ENCODE measurements around the gene TP53I13.
A peak's percentile ranks its signal among the peaks of the same experiment; 100 is the strongest.

Gene TP53I13

DNA sequence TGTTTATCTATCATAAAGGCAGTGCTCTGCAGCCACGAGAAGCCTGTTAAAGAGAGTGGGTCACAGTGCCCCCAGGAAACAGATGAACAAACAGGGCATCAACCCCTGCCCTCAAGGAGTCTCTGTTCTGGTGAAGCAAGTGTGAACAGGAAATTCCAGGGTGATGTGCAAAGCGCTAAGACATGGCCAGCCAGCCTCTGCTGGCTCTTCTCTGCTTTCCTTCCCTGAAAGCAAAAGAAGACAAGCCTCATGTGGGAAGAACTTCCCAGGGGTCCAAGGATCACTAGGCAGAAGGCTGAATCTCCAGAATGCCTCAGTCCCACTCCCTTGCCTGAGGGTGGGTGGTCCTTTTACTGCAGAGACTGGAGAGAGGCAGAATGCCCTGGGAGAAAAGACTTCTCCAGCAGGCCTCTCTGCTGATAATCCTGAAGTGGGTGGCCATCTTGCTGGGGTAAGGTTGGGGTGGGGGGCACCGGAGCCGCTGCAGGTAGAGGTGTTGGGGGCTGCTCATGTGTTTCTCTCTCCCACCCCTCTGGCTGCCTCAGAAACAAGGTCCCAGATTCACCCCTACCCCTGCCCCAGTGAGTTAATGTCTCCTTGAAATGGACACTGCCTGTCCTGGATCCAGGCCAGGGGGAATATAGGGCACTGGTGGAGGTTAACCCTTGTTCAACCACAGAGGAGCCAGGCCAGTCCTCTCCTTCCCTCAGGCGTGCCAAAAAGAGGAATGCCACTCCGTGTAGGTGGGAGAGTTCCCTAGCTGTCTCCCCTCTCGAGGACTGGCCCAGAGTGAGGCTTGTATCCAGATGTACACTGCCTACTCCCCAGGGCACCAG is 26.8 kb downstream of the TP53I13 start:
- DNase-seq = no peak

DNA sequence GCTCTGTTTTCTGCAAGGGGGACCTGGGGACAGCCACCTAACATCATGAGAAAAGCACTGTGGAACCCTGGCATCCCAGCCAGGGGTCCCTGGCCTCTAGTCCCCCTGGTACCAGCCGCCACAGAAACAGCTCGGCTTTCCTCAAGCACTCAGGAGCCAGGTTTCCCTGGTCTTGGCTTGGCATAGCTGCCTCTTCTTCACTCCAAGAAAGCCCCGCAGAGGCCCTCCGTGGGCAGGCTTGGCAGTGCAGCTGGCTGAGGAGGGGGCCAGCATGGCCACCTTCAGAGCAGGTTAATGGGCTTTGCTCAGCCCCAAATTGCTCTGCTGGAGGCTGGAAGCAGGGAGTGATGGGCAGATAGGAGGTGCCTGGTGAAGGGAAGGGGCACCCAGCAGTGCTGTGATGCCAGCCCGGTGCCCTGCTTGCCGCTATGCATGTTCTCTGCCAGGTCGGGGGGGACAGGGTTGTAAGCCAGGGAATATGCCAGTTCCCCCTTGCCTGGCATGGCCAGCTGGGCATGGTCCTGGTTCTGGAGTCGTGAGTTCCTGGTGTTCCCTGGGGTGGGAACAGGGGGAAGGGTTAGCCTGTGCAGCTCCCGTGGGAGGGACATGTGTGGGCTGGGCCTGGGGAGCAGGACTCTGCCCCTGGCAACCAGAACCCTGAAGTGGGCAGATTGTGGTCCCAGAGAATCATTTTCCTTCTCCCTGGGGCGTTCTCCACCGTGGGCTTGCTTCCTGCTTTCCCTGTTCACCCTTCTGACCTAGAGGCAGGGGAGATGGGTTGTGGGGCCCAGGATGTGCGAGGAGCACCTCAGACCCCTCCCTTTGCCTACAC is 27.7 kb downstream of the TP53I13 start:
- DNase-seq = no peak

DNA sequence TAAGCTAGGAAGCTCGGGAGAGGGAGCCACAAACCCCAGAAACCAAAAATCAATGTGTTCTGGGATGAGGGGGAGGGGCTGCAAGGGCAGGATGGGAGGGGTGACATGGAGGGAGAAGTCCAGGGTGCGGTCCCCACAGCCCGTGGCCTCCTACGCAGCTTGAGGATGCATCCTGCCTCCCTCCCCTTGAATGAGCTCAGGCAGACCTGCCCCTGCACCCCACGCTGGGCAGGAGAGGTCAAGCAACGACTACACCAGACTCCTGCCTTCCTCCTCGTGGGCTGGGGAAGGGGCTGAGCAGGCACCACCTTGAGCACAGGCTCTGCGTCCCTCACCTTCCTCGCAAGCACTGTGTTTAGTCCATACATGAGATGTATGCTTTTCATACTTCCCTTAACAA is 28.3 kb downstream of the TP53I13 start:
- no peak for DNase-seq

DNA sequence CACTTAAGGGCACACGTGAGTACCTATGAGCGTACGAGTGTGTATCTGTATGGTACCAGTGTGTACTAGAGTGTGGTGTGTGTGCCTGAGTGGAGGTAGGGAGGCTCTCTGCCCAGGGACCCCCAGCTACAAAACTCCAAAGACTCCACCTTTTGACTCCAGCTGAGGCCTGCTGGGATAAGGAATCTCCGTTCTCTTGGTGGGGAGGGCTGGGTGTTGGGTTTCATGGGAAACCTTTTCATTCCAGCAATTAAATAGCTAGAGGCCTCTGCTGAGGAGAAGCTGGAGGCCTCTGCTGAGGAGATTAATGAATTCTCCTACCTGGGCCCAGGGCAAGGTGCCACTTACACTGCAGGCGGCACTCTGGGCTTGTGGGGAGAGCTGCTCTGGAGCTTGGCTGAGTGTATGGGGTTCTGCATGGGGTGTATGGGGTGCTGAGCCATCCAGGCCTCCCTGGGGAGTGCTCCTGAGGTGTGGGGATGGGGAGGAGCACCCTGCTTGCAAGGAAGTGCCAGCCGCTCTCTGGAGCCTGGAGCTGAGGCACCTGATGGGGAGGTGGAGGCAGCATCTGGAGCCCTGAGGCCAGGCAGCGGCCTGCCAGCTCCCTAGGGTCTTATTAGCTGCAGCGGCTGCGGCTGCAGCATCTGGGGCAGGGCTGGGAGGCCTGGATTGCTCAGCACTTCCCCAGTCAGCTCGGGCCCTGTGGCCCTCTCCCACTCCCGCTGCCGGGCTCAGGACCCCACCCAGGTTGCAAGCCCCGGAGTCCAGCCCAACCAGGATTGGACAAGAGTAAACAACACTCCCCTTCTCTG is 29.1 kb downstream of the TP53I13 start:
- DNase-seq = no peak

DNA sequence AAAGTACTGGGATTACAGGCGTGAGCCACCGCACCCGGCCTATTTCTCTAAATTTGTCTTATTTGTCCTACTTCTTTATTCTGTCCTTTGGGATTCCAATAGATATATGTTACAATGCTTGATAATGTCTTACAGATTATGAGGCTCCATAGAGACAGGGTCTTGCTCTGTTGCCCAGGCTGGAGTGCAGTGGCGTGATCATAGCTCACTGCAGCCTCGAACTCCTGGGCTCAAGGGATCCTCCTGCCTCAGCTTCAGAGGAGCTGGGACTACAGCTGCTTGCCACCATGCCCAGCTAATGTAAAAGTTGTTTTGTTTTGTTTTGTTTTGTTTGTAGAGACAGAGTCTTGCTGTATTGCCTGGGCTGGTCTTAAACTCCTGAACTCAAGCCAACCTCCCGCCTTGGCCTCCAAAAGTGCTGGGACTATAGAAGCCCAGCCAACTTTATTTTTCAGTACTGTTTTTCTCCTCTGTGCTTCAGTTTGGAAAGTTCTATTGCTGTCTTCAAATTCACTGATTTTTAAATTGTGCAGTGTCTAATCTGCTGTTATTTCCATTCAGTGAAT is 34.7 kb downstream of the TP53I13 start:
- no peak for DNase-seq

DNA sequence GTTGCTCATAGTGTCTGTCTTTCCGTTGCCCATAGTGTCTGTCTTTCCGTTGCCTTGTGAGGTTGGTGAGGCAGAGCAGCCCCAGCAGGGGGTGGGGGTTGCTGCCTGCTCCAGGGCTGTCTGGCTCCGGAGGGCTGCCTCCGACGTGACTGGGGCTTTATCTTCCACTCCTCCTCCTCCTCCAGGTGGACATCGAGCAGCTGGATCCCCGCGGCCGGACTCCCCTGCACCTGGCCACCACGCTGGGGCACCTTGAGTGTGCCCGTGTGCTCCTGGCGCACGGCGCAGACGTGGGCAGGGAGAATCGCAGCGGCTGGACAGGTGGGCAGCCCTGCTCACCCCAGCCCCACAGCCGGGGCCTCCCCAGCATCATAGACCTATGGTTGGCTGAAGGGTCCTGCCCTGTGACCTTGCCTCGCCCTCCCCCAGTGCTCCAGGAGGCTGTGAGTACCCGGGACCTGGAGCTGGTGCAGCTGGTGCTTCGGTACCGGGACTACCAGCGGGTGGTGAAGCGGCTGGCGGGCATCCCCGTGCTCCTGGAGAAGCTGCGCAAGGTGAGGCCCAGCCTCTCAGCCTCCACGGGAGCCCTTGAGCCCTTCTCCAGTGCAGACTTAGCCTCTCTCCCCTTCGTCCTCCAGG is 39.2 kb downstream of the TP53I13 start:
- DNase-seq = no peak

DNA sequence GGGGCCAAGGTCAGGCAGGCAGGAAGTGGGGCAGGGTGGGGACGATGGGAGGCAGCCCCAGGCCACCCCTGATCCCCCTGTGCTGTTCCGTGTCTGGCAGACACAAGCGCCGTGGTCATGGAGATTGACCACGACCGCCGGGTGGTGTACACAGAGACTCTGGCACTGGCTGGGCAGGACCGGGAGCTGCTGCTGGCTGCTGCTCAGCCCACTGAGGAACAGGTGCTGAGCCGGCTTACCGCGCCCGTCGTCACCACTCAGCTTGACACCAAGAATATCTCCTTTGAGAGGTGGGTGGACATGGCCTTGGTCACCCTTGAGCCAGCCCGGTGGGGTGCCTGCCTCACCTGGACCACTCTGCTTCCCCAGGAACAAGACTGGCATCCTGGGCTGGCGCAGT is 40.5 kb downstream of the TP53I13 start:
- DNase-seq = no peak

DNA sequence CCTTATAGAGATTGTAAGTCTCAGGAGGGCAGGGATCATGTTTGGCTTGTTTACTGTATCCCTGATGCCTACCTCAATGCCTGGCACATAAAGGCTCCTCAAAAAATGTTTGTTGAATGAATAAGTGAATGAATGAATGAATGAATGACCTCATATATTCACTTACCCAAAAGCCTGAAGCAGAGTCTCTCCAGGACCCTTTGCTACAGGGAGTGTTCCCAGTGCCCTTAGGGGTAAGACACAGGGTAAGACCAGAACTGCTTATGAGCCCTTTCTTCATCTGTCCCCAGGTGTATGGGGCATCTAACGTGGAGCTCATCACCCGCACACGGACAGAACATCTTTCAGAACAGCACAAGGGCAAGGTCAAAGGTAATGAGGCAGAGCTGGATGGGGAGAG is 41.9 kb downstream of the TP53I13 start:
- no peak for DNase-seq

DNA sequence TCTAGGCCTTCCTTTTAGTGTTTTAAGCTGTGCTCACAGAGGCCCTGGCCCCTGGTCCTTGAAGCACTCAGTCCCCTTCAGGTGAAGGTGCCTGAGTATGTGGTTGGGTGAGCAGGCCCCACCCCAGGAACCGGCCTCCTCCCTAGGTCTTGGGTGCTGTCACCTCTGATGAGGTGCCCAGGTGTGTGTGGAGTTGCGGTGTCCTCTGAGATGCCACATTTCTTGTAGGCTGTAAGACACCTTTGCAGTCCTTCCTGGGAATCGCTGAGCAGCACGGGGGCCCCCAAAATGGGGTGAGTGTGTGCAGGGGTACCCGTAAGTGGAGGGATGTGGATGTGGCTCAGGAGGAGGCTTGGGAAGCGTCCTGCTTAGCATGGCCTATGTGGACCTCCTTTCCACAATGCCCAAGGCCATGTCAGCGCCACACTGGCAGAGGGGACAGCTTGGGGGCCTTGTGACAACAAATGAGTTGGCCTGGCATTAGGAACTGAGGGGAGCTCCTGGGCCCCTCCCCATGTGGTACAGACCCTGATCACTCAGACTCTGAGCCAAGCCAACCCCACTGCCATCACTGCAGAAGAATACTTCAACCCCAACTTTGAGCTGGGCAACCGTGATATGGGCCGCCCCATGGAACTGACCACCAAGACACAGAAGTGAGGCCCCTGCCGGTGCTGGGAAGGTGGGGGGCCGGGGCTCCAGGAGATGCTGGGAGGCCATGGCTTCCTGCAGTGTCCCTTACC is 43.0 kb downstream of the TP53I13 start:
- no peak for DNase-seq

DNA sequence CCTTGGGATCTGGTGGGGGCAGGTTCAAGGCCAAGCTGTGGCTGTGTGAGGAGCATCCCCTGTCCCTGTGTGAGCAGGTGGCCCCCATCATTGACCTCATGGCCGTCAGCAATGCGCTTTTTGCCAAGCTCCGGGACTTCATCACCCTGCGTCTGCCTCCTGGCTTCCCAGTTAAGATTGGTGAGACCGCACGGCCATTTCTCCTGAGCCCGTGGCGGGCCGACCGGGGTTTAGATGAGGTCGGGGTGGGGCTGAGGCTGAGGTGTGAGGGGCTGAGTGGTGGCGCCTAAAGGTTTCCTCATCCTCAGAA is 43.5 kb downstream of the TP53I13 start:
- DNase-seq = no peak

DNA sequence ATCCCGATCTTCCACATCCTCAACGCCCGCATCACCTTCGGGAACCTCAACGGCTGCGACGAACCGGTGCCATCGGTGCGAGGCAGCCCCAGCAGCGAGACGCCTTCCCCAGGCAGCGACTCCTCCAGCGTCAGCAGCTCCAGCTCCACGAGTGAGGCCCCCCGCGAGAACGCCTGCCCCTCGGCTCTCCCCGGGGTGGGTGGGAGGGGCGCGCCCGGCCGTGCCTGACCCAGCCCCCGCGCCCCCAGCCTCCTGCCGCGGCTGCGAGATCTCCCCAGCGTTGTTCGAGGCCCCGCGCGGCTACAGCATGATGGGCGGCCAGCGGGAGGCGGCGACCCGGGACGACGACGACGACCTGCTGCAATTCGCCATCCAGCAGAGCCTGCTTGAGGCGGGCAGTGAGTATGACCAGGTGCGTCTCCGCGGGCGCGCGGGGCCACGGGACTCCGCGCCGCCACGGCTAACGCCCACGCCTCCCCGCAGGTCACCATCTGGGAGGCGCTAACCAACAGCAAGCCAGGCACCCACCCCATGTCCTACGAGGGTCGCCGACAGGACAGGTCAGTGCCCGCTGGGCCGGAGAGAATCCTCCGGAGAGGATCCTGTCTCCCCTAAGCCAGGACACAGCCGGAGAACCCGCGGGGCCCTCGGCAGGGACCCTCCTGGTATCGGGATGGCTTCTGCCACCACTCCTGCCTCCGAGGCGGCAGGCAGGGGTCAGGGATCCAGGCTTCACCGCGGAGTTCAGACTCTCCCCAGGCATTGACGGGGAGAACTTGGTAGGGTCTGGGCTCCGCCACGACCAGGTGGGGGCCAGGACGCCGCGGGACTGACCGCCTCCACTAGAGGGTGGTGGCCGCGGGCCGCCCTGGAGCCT is 44.1 kb downstream of the TP53I13 start:
- DNase-seq = no peak

DNA sequence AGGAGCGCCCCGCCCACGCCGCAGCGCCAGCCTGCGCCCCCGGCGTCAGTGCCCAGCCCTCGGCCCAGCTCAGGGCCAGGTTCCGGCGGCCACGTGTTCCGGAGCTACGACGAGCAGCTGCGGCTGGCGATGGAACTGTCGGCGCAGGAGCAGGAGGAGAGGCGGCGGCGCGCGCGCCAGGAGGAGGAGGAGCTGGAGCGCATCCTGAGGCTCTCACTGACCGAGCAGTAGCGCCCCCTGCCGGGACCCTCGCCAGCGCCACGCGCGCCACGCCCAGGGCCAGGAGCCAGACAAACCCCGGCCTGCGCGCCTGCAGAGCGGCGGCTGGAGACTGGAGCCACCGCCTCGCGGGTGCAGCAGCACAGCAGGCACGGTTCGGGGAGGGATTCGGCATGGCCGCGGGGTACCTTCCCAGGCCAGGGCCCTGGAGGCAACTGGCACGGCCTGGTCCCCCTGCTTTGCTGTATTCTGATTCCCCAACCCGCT is 44.9 kb downstream of the TP53I13 start:
- no peak for DNase-seq

DNA sequence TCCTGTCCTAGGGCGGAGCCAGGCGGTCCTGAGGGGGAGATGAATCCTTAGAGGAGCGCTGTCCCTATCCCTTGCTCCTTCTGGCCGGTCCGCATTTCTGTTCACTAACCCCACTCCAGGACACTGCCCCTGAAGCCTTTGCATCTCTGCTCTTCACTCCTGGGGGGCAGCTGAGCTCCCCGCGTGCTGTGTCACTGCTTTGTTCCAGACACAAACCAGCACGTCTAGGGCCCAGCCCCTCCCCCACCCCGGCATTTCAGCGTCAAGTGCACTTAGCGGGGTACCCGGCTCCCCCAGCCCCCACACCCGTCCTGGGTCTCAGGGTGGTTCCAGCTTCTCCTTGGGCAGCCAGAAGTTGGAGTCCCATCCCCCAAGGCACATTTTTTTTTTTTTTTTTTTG is 45.4 kb downstream of the TP53I13 start:
- DNase-seq = no peak

DNA sequence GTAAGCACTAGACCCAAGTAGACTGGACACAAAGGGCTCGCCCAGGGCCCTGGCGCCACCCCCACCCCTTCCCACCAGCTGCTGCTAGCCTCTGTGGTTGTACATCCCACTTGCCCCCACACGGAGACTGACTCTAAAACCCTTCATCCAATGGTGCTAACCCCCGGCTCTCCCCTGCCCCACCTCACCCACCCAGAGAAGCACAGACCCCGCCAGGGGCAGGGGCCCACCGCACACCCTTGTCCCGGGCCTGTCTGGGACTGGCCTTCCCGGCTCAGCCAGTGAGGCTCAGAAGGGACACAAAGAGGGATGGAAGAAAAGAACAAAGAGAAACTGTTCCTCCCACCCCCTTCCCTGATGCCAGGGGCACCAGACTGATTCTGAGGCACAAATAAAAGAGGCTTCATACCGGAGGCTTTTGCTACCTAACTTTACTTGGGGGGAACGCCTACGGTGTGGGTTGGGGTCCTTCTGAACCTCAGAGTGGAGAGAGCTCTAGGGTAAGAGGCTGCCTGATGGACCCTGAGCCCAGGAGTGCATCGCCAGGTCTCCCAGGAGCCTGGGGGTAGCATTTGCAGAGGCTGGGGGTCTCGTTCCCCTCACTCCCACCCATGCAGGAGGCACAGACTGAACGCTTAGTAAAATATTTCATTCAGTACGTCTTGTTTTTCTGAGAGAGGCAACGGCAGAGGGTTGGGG is 46.0 kb downstream of the TP53I13 start:
- DNase-seq = no peak

DNA sequence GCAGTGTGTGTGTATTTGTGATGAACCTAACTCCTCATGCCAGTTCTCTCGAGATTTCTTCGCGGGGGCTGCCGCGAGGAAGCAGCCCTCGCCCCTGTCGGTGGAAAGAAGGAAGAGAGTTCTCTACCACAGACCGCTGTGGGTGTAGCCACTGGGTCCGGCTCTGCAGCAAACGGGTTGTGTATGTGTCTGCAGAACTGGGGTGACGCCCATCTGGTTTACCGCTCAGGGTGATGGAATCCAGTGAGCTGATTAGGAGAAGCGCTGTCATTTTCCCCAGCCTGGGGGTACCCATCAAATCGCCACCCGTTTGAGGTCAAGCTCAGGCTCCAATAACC is 46.5 kb downstream of the TP53I13 start:
- no peak for DNase-seq

DNA sequence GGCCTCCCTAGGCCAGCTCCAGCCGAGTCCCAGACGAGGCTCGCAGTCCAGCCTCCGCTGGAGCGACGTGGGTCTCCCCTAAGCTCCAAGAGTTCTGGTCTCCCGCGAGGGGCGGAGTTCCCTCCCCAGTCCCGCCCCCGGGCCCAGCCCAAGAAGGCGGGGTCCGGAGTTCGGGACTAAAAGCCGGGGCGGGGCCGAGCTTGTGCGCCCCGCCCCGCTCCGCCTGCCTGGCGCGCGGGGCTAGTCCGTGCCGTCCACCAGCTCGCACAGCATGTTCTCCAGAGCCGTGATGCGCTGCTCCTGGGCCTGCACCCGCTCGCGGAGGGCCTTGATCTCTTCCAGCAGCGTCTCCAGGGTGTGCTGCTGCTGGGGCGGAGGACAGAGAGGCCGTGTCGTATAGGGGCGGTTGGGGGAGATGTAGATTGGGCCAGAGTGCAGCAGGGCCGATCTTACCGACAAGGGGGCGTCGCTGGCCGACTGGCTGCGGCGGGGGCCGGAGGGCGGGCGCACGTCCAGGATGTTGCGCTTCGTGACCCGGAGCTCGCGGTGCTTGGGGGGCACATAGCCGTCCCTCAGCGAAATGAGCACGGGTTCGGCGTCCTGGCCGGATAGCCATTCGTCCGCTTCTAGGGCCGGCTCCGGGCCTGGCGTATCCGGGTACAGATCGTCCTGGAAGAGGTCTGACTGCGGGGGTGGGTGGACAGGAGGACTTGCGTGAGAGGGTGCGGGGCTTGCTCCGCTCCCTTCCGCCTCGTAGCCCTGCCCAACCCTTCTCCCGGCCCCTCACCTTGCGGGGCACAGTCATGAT is 47.2 kb downstream of the TP53I13 start:
- peak; percentile 50 for DNase-seq

DNA sequence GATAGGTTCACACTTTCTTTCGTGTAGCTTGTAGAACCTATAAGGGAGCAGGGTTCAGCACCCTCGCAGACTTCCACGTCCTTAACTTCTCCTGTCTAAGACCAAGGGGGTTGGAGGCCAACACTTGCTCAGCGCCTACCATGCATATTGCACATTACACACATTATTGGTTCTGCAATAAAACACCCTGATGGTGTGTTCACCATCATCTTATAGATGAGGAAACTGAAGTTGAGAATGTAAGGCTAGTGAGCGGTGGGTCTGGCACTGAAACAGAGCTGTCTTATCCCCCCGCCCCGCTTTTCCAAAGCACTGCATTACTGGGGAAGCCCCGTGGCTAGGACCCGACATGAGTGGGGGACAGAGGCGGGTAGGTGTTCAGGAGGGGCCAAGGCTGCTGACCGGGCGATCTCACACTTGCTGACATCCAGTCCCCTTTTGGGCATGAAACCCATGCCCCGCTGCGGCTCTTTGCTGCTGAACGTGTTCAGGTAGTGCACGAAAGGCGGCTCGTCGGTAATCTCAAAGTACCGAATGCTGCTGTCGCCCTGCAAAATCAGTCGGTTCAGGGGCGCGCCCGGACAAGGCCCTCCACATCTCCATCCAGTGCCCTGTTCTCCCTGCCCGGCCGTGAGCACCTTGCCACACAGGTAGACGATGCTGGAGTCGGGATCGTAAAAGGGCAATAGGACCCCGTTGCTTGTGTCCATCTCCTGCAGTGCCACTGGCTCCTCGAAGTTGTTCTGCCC is 48.0 kb downstream of the TP53I13 start:
- DNase-seq = no peak

DNA sequence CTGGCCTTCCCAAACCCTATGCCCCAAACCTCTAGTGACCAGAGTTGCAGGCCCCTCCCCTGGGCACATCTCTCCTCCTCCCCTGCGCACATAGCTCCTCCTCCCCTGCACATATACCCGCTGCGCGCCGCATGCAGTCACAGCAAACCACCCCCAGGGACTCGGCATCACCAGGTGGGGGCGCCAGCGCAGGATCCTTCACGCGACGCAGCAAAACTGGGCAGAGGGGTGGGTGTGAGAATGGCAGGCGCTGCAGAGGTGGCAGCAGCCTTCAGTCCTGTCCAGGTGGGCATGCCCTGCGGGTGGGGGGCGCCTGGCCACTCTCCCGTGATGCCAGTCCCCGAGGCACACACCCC is 48.6 kb downstream of the TP53I13 start:
- DNase-seq = peak; percentile 68
